HG03064 (cell line): Measurements from ENCODE around the gene MINDY4B.
"Not testable (repeated sequence)": the region's sequence is repeated elsewhere in the genome, so short reads cannot be mapped to it uniquely, and the experiment has no call there.

Experiments
- ATAC-seq: cut with Tn5 transposase; IDR thresholded peaks from one replicate; pipeline ENCODE4 v1.9.1; 2021; ENCODE audit warnings: low read depth; ENCODE audit not compliant: unreplicated experiment

Gene MINDY4B

GRCh38 chr3:150901793-150902192 is 3.4 kb downstream of the MINDY4B start:
- no peak for ATAC-seq

- no peak for ATAC-seq
Measured at GRCh38 chr3:150899141-150899540, 6.1 kb downstream of the MINDY4B start.

- no peak for ATAC-seq
Measured at GRCh38 chr3:150898046-150898754, 7.0 kb downstream of the MINDY4B start.

DNA sequence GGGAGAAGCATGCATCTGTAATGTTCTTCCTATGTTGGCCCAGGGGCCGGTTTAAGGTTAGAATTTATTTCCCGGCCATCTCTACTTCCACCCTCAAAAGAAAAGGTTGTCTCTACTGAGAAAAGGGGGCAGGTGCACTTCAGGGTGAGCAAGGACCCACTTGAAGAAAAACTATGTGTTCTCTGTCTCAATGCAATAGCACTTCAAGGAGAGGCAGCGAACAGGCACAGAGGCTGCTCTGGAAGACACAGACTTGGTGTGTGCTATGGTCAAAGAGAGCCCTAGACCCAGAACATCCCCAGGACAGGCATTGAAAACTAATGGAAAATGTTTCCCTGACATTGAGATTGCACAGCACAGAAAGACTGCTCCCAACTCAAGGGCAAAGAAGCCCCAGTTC is 7.6 kb downstream of the MINDY4B start:
- no peak for ATAC-seq

- ATAC-seq: no peak
Measured at GRCh38 chr3:150890831-150891230, 14.4 kb downstream of the MINDY4B start.

DNA sequence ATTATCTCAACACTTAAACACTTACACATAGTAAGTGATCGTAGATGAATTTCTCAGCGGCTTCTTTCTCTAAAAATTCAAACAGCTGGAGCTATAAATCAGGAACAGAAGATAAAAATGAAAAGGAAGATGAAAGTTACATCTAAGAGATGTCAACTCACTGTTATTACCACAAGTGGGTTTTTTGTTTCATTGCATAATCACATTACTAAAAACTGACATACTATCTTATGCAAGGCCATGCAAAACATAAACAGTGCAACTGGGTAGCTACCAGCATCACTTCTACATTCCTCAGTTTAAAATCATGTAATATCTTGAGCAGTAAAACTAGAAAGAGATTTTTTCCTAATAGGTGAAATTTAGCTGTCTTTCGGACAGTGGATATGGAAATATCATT is 14.9 kb downstream of the MINDY4B start:
- ATAC-seq: no peak

DNA sequence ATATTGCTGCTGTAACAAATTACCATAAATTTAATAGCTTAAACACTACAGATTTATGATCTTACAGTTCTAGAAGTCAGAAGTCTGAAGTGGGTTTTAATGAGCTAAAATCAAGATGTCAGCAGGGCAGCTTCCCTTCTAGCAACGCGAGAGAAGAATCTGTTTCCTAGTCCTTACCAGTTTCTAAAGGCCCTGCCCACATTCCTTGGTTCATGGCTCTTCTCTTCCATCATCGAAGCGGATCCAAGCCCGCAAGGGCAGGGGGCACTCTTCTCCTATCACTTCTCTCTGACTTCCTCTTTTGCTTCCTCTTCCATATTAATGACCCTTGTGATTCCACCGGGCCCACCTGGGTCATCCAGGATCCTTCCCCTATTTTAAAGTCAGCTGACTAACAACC is 16.1 kb downstream of the MINDY4B start:
- no peak for ATAC-seq

DNA sequence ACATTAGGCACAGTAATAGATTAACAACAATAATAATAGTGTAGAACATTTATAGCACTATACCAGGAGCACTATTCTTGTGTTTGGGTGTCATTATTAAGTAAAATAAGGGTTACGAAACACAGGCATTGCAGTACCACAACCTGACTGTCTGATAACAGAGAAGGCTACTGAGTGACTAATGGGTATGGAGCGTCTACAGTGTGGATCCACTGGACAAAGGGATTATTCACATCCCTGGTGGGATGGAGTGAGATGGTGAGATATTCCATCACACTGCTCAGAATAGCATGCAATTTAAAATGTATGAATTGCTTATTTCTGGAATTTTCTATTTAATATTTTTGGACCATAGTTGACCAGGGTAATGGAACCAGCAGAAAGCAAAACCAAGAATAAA is 18.2 kb downstream of the MINDY4B start:
- no peak for ATAC-seq

GRCh38 chr3:150885535-150885934 is 19.7 kb downstream of the MINDY4B start:
- ATAC-seq: no peak

DNA sequence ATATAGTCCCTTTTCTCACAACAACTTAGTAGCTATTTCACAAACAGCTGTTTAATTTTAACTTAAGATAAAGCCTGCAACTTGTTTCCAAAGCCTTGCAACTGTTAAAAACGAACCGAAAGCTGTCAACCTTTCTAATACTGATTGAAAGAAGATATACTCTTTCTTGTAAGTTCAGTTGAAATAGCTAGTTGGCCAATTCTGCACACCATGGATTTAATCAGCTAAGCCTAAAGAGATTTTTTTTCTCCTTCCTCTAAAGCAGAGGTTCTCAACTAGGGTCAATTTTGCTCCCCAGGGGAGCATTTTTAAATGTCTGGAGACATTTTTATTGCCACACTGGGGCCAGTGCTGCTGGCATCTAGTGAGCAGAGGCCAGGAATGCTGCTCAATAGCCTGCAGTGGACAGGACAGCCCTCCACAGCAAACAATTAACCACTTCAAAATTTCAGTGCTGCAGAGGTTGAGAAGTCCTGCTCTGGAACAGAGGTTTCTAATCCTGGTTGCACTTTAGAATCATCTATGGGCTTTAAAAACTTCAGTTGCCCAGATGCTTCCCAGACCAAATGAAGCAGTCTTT is 26.2 kb downstream of the MINDY4B start:
- no peak for ATAC-seq

DNA sequence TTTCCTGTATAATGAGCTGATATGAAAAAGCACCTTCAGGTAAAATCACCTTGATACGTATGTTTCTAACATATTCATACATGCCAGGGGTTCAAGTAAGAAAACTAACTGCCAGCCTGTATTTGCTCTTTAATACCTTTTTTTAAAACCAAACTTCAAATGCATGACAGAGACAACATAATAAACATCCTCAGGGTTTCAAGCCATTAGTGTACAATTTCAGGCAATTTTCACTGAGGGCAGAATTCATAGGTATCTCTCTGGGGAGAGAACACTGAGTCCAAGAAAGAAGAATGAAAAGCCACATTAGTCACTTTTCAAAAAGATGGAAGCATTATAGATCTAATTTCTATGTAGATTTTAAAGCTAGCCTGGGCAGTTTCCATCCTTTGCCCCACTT is 26.9 kb downstream of the MINDY4B start:
- no peak for ATAC-seq

DNA sequence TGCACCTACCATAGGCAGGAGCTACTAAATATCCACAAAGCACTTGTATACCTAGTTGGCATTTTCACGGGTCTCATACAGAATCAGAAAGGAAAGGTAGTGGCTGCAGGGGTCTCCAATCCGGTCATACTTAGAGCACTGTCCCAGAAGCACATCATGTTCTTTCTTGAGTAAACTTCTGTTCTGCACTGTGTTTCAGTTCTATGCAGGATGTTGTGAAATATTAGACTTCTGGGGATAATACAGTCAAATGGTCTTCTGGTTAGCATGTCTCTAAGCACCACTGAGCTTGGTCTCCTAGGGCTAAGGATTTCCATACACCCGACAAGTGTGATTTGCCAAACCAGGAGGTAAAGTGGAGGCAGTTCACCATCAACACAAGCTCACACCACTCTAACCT is 27.9 kb downstream of the MINDY4B start:
- no peak for ATAC-seq

GRCh38 chr3:150876611-150877265 is 28.5 kb downstream of the MINDY4B start:
- ATAC-seq: no peak

DNA sequence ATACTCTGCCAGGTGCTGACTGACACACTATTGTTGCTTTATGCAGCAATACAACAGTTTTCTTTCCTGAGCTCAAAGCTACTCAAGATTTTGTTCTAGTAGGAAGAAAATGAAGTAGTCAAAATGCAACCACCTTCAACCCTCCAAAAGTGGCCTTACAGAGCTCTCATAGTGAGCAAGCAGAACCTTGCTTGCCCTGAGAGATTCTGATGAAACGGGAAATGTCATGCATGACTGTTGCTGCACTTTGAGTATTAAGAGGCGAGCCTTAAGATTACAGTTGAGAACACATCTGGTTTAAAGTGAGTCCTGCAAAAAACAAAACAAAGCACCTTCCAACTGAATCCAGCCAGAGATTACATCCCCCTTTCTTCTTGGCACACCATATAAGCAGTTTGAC is 29.7 kb downstream of the MINDY4B start:
- no peak for ATAC-seq

GRCh38 chr3:150874666-150875219 is 30.5 kb downstream of the MINDY4B start:
- ATAC-seq: no peak

- no peak for ATAC-seq
Measured at GRCh38 chr3:150871192-150871591, 34.0 kb downstream of the MINDY4B start.

DNA sequence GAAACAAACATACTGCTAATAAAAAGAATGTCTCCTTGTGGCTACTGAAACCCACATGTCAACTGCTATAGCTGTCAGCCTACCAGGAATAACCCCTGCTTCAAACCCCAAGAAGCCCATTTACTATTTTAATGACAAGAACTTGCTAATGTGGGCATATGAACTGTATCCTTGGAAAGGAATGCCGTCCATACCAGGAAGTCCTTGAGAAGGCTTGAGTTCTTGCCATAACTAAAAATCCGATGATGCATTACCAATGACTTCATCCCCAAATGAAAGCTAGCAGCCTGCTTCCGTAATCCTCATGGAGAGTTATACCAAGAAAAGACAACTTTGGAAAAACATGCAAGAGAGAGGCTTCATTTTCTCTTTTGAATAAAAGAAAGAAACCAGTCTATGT is 34.8 kb downstream of the MINDY4B start:
- ATAC-seq: no peak

- no peak for ATAC-seq
Measured at GRCh38 chr3:150868282-150868681, 37.0 kb downstream of the MINDY4B start.

DNA sequence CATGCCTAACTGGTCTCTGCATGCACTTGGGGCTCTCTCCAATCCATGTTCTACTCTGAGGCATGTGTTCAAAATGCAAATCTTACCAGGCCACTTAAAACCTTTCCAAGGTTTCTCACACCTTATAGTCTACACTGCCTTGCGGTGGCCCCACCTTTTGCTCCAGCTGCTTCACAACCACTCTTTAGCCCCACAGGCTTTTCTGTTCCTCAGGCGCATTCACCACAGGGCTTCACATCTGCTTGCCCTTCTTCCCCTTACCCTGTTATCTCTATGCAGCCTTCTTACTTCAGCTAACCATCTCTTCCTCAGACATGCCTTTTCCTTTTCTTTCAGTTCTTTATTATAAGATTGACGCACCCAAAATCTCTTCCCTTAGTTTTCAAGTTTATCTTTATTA is 37.8 kb downstream of the MINDY4B start:
- ATAC-seq: no peak

DNA sequence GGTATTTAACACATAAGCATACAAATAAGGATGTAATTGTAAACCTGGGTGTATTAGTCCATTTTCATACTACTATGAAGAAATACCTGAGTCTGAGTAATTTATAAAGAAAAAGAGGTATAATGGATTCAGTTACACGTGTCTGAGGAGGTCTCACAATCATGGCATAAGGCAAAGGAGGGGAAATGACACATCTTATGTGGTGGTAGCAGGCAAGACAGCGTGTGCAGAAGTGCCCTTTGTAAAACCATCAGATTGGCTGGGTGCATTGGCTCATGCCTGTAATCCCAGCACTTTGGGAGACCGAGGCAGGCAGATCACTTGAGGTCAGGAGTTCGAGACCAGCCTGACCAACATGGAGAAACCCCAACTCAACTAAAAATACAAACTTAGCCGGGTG is 41.3 kb downstream of the MINDY4B start:
- ATAC-seq: not testable (repeated sequence)

- no peak for ATAC-seq
Measured at GRCh38 chr3:150861851-150862250, 43.4 kb downstream of the MINDY4B start.

DNA sequence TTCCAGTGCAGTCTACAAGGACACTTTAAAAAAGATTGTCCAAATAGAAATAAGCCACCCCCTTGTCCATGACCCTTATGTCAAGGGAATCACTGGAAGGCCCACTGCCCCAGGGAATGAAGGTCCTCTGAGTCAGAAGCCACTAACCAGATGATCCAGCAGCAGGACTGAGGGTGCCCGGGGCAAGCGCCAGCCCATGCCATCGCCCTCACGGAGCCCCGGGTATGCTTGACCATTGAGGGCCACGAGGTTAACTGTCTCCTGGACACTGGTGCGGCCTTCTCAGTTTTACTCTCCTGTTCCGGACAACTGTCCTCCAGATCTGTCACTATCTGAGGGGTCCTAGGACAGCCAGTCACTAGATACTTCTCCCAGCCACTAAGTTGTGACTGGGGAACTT is 47.3 kb downstream of the MINDY4B start:
- ATAC-seq: not testable (repeated sequence)
